ENCODE results near the gene GIGYF2. TPM values are rescaled to one million over a fixed set of nuclear protein-coding genes. Genes with fewer than 3 reads are reported as not detected.
A peak's percentile ranks its signal among the peaks of the same experiment; 100 is the strongest.

Gene GIGYF2
- total and polyA plus RNA-seq, 2 donors from 2014 or later, result 13.5 to 79.8 TPM

DNA sequence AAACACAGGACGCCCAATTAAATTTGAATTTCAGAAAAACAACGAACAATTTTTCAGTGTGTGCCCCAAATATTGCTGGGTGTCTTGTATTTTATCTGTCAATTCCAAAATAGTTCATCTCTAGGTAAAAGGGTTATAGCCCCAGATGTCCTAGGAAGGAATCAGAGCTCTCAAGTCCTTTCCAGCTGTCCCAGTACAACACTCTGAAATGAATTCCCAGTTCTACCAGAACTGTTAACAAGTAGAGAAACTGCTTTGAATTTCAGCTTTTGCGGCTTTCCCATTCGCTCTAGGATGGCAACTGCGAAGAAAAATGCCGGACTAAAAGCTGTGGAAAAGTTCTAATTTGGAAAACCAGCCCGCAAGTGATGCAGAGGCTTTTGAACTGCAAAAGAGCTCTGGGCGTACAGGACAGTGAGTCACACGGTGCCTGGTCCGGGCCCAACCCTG is 497 bp upstream of the GIGYF2 start:
- FAIRE-seq, result no peak
- peak overlapping the region in 1 of 3 donors; percentile 43 for H3K9ac ChIP-seq (ENCODE audit: low read length in 3 of 3)
- H3K4me1 ChIP-seq (ENCODE audit: control insufficient read depth in 2 of 3, insufficient read depth in 2 of 3, low read depth in 1 of 3, low read length in 3 of 3), result peaks cover 0 to 26% (median 13%) of the 10 kb centered on the region in 3 donors
- H3K36me3 ChIP-seq (ENCODE audit: control insufficient read depth in 2 of 3, insufficient read depth in 3 of 3, low read length in 3 of 3), result peaks cover 0 to 2% (median 0%) of the 10 kb centered on the region in 3 donors
- peak overlapping the region; percentile 10 to 98 (median 50) for H3K4me3 ChIP-seq (ENCODE audit: low read length in 3 of 3)
- H3K27me3 ChIP-seq (ENCODE audit: control insufficient read depth, insufficient read depth, low read length), result no peaks in the 10 kb centered on the region
- no peaks in the 10 kb centered on the region for H3K9me3 ChIP-seq (ENCODE audit: control insufficient read depth in 2 of 3, insufficient read depth in 1 of 3, low read length in 3 of 3)
- intact Hi-C loops (cut with DNase I), result no loop called here
- DNase-seq, result no peak
- peak overlapping the region; percentile 95 for H3K27ac ChIP-seq (ENCODE audit: low read depth in 2 of 2, low read length in 2 of 2)
- TF ChIP-seq, protein P1, sequence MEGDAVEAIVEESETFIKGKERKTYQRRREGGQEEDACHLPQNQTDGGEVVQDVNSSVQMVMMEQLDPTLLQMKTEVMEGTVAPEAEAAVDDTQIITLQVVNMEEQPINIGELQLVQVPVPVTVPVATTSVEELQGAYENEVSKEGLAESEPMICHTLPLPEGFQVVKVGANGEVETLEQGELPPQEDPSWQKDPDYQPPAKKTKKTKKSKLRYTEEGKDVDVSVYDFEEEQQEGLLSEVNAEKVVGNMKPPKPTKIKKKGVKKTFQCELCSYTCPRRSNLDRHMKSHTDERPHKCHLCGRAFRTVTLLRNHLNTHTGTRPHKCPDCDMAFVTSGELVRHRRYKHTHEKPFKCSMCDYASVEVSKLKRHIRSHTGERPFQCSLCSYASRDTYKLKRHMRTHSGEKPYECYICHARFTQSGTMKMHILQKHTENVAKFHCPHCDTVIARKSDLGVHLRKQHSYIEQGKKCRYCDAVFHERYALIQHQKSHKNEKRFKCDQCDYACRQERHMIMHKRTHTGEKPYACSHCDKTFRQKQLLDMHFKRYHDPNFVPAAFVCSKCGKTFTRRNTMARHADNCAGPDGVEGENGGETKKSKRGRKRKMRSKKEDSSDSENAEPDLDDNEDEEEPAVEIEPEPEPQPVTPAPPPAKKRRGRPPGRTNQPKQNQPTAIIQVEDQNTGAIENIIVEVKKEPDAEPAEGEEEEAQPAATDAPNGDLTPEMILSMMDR (IDR thresholded peaks at IDR 0.05; ENCODE audit: borderline replicate concordance, extremely low read depth, insufficient read depth), result no peak

DNA sequence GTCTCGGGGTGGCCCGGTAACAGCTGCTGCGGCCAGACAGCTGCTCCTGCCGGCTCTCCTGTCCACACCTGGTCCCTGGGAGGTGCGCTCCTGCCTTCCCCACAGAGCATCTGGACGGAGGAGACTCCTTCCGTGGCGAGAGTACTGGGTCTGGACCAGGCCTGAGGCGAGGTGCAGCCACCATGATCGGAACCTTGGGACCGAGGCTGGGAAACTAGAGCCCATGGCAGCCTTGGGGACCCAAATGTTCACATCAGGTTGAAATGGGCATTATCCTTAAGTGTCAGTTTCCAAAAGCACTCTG is 628 bp downstream of the GIGYF2 start:
- peak overlapping the region; percentile 95 for H3K27ac ChIP-seq (ENCODE audit: low read depth in 2 of 2, low read length in 2 of 2)
- no peaks in the 10 kb centered on the region for H3K27me3 ChIP-seq (ENCODE audit: control insufficient read depth, insufficient read depth, low read length)
- H3K4me1 ChIP-seq (ENCODE audit: control insufficient read depth in 2 of 3, insufficient read depth in 2 of 3, low read depth in 1 of 3, low read length in 3 of 3), result peaks cover 0 to 26% (median 13%) of the 10 kb centered on the region in 3 donors
- intact Hi-C loops (cut with DNase I), result no loop called here
- peak overlapping the region; percentile 94 to 100 (median 97) for H3K9ac ChIP-seq (ENCODE audit: low read length in 3 of 3)
- FAIRE-seq, result no peak
- no peaks in the 10 kb centered on the region for H3K9me3 ChIP-seq (ENCODE audit: control insufficient read depth in 2 of 3, insufficient read depth in 1 of 3, low read length in 3 of 3)
- peak in 1 of 5 donors; percentile 41 for DNase-seq
- H3K36me3 ChIP-seq (ENCODE audit: control insufficient read depth in 2 of 3, insufficient read depth in 3 of 3, low read length in 3 of 3), result peaks cover 0 to 2% (median 0%) of the 10 kb centered on the region in 3 donors
- H3K4me3 ChIP-seq (ENCODE audit: low read length in 3 of 3), result peak overlapping the region; percentile 96 to 98 (median 97)
- TF ChIP-seq, protein P1 (IDR thresholded peaks at IDR 0.05; ENCODE audit: borderline replicate concordance, extremely low read depth, insufficient read depth), result no peak

DNA sequence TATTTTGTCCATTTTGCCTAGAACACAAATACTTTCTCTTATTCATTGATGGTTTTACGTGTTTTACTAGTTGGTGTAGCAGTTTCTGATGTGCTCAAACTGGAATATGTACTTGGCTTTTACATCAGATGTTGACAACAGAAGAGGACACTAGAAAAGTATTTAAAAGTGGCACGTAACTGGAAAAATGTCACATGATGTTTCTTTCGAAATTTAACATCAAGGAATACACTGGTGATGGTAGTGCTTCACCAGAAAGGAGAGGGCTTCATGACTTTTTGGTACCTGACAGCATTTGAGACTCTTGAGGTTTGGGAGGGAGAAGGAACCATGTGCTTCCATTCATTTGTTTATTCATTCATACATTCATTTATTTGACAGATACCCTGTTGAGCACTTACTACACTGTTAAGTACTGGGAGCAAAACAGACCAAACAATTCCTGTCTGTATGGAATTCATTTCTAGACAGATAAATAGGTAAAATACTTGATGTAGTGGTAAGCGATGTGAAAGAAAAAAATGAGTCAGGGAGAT is 1.5 kb downstream of the GIGYF2 start:
- no peak overlapping the region for H3K27ac ChIP-seq (ENCODE audit: low read depth in 2 of 2, low read length in 2 of 2)
- no peak for FAIRE-seq

More for the DNA sequence above, 1.5 kb downstream of the GIGYF2 start:
- no peaks in the 10 kb centered on the region for H3K9me3 ChIP-seq (ENCODE audit: control insufficient read depth in 2 of 3, insufficient read depth in 1 of 3, low read length in 3 of 3)
- peaks cover 0 to 26% (median 15%) of the 10 kb centered on the region in 3 donors for H3K4me1 ChIP-seq (ENCODE audit: control insufficient read depth in 2 of 3, insufficient read depth in 2 of 3, low read depth in 1 of 3, low read length in 3 of 3)
- DNase-seq, result no peak
- intact Hi-C loops (cut with DNase I), result no loop called here
- TF ChIP-seq, protein P1 (IDR thresholded peaks at IDR 0.05; ENCODE audit: borderline replicate concordance, extremely low read depth, insufficient read depth), result no peak
- H3K9ac ChIP-seq (ENCODE audit: low read length in 3 of 3), result peak overlapping the region; percentile 94 to 100 (median 97)
- H3K4me3 ChIP-seq (ENCODE audit: low read length in 3 of 3), result peak overlapping the region; percentile 96 to 98 (median 97)
- H3K27me3 ChIP-seq (ENCODE audit: control insufficient read depth, insufficient read depth, low read length), result no peaks in the 10 kb centered on the region
- H3K36me3 ChIP-seq (ENCODE audit: control insufficient read depth in 2 of 3, insufficient read depth in 3 of 3, low read length in 3 of 3), result peaks cover 0 to 2% (median 0%) of the 10 kb centered on the region in 3 donors
